Central memory CD8-positive, alpha-beta T cell (primary cell): ENCODE results near the gene BLZF1.
A peak's percentile ranks its signal among the peaks of the same experiment; 100 is the strongest.
"Not testable (repeated sequence)": the region's sequence is repeated elsewhere in the genome, so short reads cannot be mapped to it uniquely, and the experiment has no call there.

Experiments
- ATAC-seq: fragments of 150-1000 bp; cut with Tn5 transposase; replicated peaks from 2 replicates; pipeline ENCODE4 v1.10.0; 2022; ENCODE audit warnings: mild to moderate bottlenecking, moderate FRiP score, moderate number of reproducible peaks; ENCODE audit not compliant: poor library complexity, severe bottlenecking; ENCODE audit errors: extremely low read depth
- DNase-seq, 2 donors: peaks; one replicate each; pipeline ENCODE4 v3.0.0; 2021; ENCODE audit warnings: low spot score in 2 of 2
- H3K27ac Mint-ChIP-seq: one replicate; pipeline ENCODE4 v1.8.0; 2022; ENCODE audit warnings: low read depth, mild to moderate bottlenecking, moderate library complexity, mixed read lengths
- H3K27me3 Mint-ChIP-seq: one replicate; pipeline ENCODE4 v1.8.0; 2022; ENCODE audit warnings: mixed read lengths
- H3K36me3 Mint-ChIP-seq: one replicate; pipeline ENCODE4 v1.8.0; 2022; ENCODE audit warnings: mild to moderate bottlenecking, moderate library complexity, mixed read lengths; ENCODE audit not compliant: insufficient read depth
- H3K4me1 Mint-ChIP-seq: one replicate; pipeline ENCODE4 v1.8.0; 2022; ENCODE audit warnings: mixed read lengths
- H3K4me3 Mint-ChIP-seq: one replicate; pipeline ENCODE4 v1.8.0; 2022; ENCODE audit warnings: mild to moderate bottlenecking, moderate library complexity, mixed read lengths
- H3K9me3 Mint-ChIP-seq: one replicate; pipeline ENCODE4 v1.8.0; 2022; ENCODE audit warnings: mixed read lengths

The BLZF1 gene

DNA sequence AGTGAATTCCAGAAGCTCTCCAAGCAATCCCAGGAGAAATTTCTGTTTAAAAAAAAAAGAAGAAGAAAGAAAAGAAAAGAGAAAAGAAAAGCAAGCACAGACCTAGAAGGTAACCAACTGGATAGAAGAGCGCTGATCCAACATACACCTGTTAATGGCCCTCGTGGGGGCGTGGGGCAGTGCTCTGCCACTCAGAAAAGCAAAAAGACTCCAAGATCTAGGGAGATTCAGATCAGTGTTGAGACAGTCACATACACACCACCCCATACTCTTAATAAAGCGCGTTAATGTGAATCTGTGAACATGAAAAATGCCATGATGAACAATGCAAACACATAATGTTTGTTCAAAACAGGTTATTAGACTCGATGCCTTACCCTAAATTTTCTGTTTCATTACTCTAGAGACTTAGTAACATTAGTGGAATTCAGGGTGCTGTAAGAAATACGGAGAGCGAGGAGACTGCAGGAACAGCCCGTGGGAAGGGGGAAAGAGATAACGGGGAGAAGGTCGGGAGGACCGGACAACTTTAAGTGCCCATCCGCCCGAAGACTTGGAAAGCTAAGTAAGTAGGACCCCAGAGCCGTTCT lies 804 bp upstream of the BLZF1 start:
- Mint-ChIP-seq H3K36me3 (peaks cover 7% of the 10 kb centered on the region), H3K27me3 (no peaks in the 10 kb centered on the region), H3K4me1 (peaks cover 23% of the 10 kb centered on the region), H3K9me3 (no peaks in the 10 kb centered on the region), H3K4me3 (no peak overlapping the region), H3K27ac (no peak overlapping the region)
- ATAC-seq (no peak), DNase-seq (no peak)

DNA sequence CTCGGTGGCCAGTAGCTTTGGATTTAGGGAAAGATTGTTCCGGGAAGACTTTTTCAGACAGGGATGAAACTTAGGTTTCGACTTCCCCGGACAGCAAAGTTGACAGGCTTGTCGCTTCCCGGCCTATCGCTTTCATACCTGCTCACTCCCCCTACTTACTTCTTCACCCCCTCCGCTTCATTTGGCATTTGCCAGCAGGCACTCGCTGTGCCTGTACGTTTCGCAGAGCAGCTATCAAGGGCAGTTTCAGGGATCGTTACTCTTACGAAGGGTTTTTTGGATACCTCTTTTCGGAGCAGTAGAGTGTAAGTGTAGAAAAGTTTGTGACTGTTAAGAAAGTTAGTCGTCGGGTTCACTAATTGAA lies 393 bp downstream of the BLZF1 start:
- peak; percentile 6 for ATAC-seq
- Mint-ChIP-seq H3K4me3 (no peak overlapping the region), H3K9me3 (no peaks in the 10 kb centered on the region), H3K36me3 (peaks cover 8% of the 10 kb centered on the region), H3K27me3 (no peaks in the 10 kb centered on the region), H3K4me1 (peaks cover 26% of the 10 kb centered on the region), H3K27ac (no peak overlapping the region)
- DNase-seq = peak in 1 of 2 donors; percentile 15

DNA sequence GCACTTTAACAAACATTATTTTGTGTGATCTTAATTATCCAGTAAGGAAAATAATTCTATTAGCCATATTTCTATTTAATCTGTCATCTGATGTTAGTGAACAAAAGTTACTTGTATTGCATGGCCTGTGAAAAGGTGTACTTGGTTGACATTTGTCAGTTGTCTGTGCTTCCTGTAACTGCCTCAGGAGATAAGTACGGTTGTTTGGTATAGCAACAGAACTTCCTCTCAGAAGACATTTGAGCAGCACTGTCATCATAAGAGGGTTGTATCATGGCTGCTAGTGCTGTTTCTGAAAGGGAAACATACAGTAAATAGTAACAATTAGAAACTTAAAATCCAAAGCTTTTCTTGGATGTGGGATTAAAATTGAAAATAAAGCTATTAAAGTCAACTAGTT lies 3.4 kb downstream of the BLZF1 start:
- Mint-ChIP-seq H3K9me3 (no peaks in the 10 kb centered on the region), H3K4me1 (peaks cover 18% of the 10 kb centered on the region), H3K4me3 (no peak overlapping the region), H3K27me3 (no peaks in the 10 kb centered on the region), H3K36me3 (peaks cover 11% of the 10 kb centered on the region), H3K27ac (no peak overlapping the region)
- DNase-seq = no peak
- no peak for ATAC-seq

DNA sequence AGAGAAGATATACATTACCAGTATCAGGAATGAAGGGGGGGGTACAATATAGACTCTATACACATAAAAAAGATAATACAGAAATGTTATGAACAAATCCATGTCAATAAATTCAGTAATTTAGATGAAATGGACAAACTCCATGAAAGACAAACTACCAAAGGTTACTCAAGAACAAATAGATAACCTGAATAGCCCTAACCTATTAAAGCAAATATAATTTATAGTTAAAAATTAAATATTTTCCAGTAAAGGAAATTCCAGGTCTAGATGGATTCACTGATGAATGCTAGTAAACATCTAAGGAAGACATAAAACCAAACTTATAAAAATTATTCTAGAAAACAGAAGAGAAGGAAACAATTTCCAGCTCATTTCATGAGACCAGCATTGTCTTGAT lies 13.2 kb downstream of the BLZF1 start:
- Mint-ChIP-seq H3K27me3 (no peaks in the 10 kb centered on the region), H3K36me3 (peaks cover 39% of the 10 kb centered on the region), H3K4me3 (no peak overlapping the region), H3K4me1 (no peaks in the 10 kb centered on the region), H3K9me3 (no peaks in the 10 kb centered on the region), H3K27ac (no peak overlapping the region)
- no peak for ATAC-seq
- DNase-seq = no peak

DNA sequence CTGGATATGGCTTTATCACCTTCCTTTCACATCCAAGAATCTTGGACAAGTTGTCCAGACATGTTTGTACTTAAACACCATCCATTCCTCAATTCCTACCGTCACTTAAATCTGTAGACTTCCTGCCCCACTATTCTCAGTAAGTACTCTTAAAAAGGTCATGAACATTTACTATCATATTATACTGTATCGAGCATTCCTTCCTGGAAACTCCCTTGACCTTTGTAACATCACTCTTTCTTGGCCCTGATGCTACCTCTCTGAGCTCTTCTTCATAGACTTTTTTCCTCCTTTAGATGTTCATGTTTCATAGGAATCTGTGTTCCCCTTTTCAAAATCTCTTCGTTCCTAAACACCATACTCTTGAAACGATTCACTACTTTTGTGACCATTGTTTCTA lies 15.5 kb downstream of the BLZF1 start:
- Mint-ChIP-seq H3K4me3 (no peak overlapping the region), H3K36me3 (peaks cover 36% of the 10 kb centered on the region), H3K4me1 (no peaks in the 10 kb centered on the region), H3K9me3 (no peaks in the 10 kb centered on the region), H3K27me3 (no peaks in the 10 kb centered on the region), H3K27ac (no peak overlapping the region)
- no peak for ATAC-seq
- no peak for DNase-seq

DNA sequence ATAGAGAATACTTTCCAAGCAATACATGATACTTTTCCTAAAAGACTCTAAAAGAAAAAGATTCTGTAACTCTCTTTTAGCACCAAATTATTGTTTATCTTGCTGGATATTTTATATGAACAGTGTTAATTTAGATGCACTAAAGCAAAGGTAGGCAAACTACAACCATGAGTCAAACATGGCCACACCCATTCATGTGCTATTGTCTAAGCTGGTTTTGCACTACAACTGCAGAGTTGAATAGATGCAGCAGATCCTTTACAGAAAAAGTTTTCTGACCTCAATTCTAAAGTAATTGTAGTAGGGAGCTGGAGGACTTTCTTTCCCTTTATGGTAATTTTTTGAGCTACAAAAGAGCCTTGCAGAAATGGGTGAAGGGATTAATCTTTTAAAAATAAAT lies 19.4 kb downstream of the BLZF1 start:
- DNase-seq = no peak
- H3K4me1 Mint-ChIP-seq = no peaks in the 10 kb centered on the region

DNA sequence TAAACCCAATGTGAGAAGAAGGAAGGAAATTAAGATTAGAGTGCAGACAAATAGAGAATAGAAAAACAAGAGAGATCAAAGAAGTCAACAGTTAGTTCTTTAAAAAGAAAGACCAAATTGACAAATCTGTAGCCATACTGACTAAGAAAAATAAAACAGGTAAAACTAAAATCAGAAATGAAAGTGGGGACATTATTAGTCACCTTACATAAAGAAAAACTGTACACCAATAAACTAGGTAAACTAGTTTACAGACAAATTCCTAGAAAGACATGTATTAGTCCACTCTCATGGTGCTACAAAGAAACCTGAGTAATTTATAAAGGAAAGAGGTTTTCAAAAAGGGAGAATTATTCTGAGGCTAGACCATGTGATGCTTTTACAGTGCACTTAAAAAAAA lies 22.3 kb downstream of the BLZF1 start:
- H3K27ac Mint-ChIP-seq = peak overlapping the region; percentile 76
- no peaks in the 10 kb centered on the region for H3K4me1 Mint-ChIP-seq
- H3K9me3 Mint-ChIP-seq = no peaks in the 10 kb centered on the region
- no peaks in the 10 kb centered on the region for H3K27me3 Mint-ChIP-seq
- peaks cover 51% of the 10 kb centered on the region for H3K36me3 Mint-ChIP-seq
- no peak overlapping the region for H3K4me3 Mint-ChIP-seq
- DNase-seq = no peak
- ATAC-seq = no peak

More for the DNA sequence above, 19.4 kb downstream of the BLZF1 start:
- H3K9me3 Mint-ChIP-seq = no peaks in the 10 kb centered on the region
- no peak overlapping the region for H3K4me3 Mint-ChIP-seq
- H3K27ac Mint-ChIP-seq = no peak overlapping the region
- H3K36me3 Mint-ChIP-seq = peaks cover 44% of the 10 kb centered on the region
- no peaks in the 10 kb centered on the region for H3K27me3 Mint-ChIP-seq
- ATAC-seq = no peak

DNA sequence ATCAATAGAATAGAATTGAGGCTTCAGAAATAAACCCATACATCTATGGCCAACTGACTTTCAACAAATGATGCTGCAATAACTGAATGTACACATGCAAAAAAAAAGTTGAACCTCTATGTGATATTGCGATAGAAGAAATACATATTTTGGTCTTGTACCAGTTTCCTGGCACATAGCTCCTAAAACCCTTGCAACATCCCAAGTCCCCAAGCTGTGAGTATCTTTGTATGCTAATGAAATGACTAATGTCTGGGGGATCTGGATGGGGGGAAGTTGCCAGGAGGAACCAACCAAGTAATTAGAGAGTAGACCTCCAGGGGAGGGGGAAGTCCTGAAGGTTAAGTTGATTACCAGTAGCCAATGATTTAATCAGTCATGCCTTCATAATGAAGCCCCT lies 24.4 kb downstream of the BLZF1 start:
- ATAC-seq (no peak), DNase-seq (no peak)
- Mint-ChIP-seq H3K27me3 (no peaks in the 10 kb centered on the region), H3K9me3 (no peaks in the 10 kb centered on the region), H3K4me1 (no peaks in the 10 kb centered on the region), H3K4me3 (no peak overlapping the region), H3K36me3 (peaks cover 38% of the 10 kb centered on the region), H3K27ac (no peak overlapping the region)

DNA sequence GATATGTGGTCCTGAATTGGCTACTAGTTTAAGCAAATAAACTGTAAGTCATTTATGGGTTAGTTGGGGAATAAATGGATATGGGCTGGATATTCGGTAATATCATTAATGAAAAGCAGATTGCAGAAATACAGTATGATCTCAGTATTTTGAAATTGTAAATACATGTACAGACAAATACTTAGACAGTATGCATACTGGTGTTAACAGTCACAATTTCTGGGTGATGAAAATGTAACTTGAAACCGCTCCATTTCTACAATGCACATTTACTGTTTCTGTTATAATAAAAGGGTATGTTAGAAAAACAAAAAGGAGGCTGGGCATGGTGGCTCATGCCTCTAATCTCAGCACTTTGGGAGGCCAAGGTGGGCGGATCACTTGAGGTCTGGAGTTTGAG lies 28.0 kb downstream of the BLZF1 start:
- DNase-seq = no peak
- H3K9me3 Mint-ChIP-seq = no peaks in the 10 kb centered on the region
- peaks cover 12% of the 10 kb centered on the region for H3K36me3 Mint-ChIP-seq
- H3K27ac Mint-ChIP-seq = peak overlapping the region; percentile 75
- no peak for ATAC-seq
- no peaks in the 10 kb centered on the region for H3K27me3 Mint-ChIP-seq
- no peak overlapping the region for H3K4me3 Mint-ChIP-seq
- no peaks in the 10 kb centered on the region for H3K4me1 Mint-ChIP-seq

DNA sequence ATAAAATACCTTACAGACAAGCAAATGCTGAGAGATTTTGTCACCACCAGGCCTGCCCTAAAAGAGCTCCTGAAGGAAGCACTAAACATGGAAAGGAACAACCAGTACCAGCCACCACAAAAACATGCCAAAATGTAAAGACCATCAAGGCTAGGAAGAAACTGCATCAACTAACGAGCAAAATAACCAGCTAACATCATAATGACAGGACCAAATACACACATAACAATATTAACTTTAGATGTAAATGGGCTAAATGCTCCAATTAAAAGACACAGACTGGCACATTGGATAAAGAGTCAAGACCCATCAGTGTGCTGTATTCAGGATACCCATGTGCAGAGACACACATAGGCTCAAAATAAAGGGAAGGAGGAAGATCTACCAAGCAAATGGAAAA lies 34.6 kb downstream of the BLZF1 start:
- ATAC-seq, H3K4me1 Mint-ChIP-seq, H3K36me3 Mint-ChIP-seq, H3K27ac Mint-ChIP-seq, DNase-seq, H3K4me3 Mint-ChIP-seq, H3K27me3 Mint-ChIP-seq: not testable (repeated sequence)
- H3K9me3 Mint-ChIP-seq = peaks cover 42% of the 10 kb centered on the region

DNA sequence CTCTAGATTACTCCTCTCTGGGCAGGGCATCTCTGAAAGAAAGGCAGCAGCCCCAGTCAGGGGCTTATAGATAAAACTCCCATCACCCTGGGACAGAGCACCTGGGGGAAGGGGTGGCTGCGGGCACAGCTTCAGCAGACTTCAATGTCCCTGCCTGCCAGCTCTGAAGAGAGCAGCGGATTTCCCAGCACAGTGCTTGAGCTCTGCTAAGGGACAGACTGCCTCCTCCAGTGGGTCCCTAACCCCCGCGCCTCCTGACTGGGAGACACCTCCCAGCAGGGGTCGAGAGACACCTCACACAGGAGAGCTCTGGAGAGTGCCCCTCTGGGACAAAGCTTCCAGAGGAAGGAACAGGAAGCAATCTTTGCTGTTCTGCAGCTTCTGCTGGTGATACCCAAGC lies 40.3 kb downstream of the BLZF1 start:
- H3K4me1 Mint-ChIP-seq, H3K27ac Mint-ChIP-seq, ATAC-seq, DNase-seq, H3K4me3 Mint-ChIP-seq, H3K36me3 Mint-ChIP-seq: not testable (repeated sequence)
- peaks cover 46% of the 10 kb centered on the region for H3K9me3 Mint-ChIP-seq
- peaks cover 12% of the 10 kb centered on the region for H3K27me3 Mint-ChIP-seq

DNA sequence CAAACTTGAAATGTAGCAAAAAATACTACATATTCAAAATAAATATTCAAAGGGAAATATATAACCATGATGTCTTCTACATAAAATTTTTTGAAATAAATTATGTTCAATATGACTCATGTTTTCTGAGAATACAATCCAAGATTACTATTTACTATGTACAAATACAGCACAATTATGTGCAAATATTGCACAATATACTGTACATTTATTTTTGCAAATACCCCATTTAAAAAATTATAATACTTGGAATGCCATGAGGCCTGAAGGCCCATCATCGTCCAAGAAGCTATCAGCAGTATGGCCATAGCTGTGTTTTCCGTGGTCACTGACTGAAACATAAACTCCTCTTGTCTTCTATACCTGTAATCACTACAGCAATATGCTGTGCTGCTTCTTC lies 47.0 kb downstream of the BLZF1 start:
- no peak for ATAC-seq
- no peaks in the 10 kb centered on the region for H3K36me3 Mint-ChIP-seq

DNA sequence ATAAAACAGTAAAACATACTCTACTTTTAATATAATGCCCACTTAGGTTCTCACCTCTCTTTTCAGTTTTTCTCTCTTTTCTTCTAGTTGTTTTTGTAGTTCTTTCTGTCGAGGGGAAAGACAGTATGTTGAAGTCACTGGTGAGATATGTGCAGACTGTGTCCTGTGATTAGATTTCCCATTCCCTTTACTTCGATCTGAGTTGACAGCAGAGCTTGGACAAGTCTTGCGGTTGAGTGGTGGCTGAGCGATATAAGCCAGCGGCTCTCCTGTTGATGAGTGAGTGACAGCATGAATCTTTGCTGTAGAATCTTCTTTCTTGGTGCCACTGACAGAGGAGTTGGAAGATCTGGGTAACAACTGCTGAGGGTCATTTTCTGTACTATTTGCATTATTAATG lies 53.3 kb downstream of the BLZF1 start:
- no peaks in the 10 kb centered on the region for H3K36me3 Mint-ChIP-seq
- no peak overlapping the region for H3K27ac Mint-ChIP-seq
- no peaks in the 10 kb centered on the region for H3K4me1 Mint-ChIP-seq
- no peak overlapping the region for H3K4me3 Mint-ChIP-seq
- no peak for DNase-seq
- H3K27me3 Mint-ChIP-seq = peaks cover 65% of the 10 kb centered on the region
- no peaks in the 10 kb centered on the region for H3K9me3 Mint-ChIP-seq
- no peak for ATAC-seq

More for the DNA sequence above, 47.0 kb downstream of the BLZF1 start:
- H3K27me3 Mint-ChIP-seq = peaks cover 21% of the 10 kb centered on the region
- no peak overlapping the region for H3K4me3 Mint-ChIP-seq
- no peak overlapping the region for H3K27ac Mint-ChIP-seq
- peaks cover 12% of the 10 kb centered on the region for H3K9me3 Mint-ChIP-seq
- DNase-seq = no peak
- H3K4me1 Mint-ChIP-seq = no peaks in the 10 kb centered on the region
